ENCODE data around the gene BCL7C.
"Not testable (repeated sequence)": the region's sequence is repeated elsewhere in the genome, so short reads cannot be mapped to it uniquely, and the experiment has no call there.

Gene BCL7C

DNA sequence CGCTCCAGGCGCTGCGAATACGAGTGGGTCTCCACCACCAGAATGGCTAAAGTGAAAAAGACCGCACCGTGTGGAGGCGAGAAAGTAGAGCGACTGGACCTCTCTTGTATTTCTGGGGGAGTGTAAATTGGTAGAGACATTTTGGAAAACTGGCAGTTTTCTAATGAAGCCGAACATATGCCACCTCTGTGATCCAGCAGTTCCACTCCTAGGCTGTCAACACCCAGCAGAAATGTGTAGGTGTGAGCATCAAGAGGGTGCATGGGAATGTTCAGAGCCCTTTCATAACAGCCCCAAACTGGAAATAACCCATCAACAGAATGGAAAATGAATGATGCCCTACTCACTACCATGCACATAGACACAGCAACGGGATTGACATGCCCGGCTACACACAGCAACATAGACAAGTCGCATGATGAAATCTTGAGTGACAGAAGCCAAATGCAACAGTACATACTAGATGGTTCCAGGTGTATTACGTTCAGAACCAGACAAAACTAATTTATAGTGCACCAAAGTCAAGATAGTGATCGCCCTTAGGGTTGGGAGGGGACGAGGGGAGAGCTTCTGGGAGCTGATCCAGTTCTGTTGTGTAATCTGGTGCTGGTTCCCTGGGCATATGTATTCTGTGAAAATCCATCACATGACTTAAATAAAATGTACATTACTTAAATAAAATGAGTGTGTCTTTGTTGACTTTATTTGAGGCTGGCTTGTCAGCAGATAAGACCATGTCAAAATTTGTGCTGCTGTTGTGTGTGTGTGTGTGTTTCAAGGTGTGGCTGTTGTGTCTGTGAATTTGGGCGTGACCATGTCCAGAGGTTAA lies 877 bp upstream of the BCL7C start:
- no peak for DNase-seq

DNA sequence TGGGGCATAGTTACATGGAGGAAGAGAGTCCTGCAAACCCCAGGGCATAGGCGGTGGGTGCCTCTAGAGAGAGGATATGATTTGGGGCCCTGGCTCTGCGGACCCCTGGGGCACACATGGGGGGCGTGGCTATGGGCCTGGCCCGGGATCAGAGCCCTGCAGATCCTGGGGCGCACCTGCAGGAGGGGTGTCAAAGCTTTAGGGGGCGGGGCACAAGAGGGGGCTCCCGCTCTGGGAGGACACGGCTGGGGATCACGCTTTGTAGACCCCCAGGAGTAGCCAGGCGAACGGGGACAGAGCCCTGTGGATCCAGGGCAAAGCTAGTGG lies 497 bp downstream of the BCL7C start:
- DNase-seq: no peak

DNA sequence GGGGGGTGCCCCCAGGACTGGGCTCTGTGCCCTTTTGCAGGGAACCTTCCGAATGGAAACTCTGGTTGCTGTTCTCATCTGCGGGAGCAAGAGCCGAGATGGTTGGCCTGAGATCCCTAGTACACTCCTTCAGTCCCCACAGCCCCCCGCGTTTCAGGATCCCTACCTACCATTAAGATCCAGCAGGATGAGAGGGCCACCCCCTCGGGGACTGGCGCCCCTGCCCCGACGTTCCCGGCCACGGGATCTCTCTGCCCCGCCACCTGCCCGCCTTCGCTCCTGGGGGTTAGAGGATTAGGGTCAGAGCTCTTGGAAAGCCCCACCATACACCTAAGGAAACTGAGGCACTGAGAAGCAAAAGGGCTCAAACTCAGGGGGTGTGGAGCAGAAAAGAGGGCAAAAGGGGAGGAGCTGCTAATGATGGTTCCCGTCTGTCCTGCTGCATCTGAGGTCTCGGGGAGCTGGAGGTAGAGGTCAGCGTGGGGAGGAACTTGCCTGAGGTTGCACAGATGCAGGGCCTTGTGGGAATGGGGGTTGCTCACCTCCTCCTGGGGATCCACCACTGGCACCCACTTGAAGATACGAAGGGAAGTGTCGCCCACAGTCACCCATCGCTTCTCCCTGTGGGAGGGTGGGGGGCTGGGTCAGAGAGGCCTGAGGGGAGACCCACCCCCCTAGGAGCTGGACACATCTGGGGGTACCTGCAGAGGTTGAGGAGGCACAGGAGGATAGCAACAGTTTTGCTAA lies 1.0 kb downstream of the BCL7C start:
- DNase-seq: peak in 1 of 2 experiments; percentile 5

DNA sequence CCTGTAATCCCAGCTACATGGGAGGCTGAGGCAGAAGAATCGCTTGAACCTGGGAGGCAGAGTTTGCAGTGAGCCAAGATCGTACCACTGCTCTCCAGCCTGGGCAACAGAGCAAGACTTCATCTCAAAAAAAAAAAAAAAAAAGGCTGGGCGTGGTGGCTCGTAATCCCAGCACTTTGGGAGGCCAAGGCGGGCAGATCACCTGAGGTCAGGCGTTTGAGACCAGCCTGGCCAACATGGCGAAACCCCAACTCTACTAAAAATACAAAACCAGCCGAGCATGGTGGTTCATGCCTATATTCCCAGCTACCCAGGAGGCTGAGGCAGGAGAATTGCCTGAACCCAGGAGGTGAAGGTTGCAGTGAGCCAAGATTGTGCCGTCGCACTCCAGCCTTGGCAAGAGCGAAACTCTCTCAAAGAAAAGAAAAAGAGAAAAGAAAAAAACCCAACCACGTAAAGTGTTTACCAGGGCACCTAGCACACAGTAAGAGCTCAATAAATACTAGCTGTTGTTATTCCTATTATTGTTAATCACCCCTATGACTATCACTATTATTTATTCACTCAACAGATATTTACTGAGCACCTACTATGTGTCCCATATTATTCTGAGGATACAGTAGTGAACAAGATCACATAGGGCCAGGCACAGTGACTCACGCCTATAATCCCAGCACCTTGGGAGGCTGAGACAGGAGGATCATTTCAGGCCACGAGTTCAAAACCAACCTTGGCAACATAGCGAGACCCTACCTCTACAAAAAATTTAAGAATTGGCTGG lies 2.6 kb downstream of the BCL7C start:
- DNase-seq: not testable (repeated sequence)

DNA sequence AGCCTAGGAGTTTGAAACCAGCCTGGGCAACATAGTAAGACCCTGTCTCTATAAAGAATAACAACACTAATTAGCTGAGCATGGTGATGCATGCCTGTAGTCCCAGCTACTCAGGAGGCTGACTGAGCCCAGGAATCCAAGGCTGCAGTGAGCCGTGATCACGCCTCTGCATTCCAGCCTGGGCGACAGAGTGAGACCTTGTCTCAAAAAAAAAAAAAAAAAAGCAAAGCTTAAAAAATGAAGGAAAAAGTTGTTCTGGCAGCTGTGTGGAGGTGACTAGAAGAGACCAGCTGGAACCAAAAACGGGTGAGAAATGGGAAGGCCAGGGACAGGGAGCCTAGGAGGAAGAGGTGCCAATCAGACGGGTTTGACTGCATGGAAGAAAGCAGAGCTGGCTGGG lies 4.2 kb downstream of the BCL7C start:
- no peak for DNase-seq

- DNase-seq: no peak
These were observed 4.9 kb downstream of the BCL7C start for GRCh38 chr16:30888856-30889499.

DNA sequence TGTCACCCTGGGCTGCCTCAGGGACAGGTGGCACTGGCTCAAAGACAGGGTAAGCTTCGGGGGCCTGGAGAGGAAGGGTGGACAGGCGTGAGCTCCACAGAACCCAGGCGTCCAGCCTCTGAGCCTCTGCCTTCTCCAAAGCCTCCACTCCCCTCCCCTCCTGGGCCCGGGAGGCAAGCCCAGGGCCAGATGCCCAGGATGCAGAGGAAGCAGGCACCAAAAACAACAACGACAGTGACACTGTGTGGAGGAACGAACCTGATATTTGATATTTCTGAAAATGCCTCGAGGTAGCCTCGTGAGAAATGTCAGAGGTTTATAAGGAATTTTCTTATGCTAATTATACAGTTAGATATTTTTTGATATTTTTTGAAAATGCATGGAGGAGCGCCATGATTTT lies 6.0 kb downstream of the BCL7C start:
- DNase-seq: no peak

DNA sequence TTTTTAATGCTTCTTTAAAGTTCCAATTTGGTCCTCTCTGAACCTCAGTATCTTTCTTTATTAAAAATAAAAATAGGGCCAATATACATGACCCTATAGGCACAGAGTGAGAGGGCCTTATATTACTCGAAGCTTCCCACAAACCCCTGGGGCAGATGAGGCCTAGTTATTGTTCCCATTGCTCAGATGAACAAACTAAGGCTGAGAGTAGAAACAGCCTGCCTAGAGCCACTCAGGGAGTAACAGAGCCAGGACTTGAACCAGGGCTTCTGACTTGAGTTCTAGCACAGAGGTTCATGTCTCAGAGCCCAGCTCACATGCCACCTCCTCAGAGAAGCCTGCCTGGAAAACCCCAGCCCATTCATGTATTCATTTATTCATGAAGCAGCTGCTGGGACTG lies 7.7 kb downstream of the BCL7C start:
- no peak for DNase-seq

DNA sequence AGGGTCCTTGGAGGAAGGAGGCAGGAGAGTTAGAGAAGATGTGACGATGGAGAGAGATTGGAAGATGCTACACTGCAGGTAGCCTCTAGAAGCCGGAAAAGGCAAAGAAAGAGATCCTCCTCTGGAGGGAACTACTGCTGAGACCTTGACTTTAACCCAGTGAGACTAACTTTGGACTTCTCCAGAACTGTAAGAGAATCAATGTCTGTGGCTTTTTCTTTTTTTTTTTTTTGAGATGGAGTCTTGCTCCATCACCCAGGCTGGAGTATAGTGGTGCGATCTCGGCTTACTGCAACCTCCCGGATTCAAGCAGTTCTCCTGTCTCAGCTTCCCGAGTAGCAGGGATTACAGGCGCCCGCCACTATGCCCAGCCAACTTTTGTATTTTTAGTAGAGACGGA lies 8.7 kb downstream of the BCL7C start:
- no peak for DNase-seq

- DNase-seq: no peak
These were observed 9.1 kb downstream of the BCL7C start for GRCh38 chr16:30884760-30885159.

DNA sequence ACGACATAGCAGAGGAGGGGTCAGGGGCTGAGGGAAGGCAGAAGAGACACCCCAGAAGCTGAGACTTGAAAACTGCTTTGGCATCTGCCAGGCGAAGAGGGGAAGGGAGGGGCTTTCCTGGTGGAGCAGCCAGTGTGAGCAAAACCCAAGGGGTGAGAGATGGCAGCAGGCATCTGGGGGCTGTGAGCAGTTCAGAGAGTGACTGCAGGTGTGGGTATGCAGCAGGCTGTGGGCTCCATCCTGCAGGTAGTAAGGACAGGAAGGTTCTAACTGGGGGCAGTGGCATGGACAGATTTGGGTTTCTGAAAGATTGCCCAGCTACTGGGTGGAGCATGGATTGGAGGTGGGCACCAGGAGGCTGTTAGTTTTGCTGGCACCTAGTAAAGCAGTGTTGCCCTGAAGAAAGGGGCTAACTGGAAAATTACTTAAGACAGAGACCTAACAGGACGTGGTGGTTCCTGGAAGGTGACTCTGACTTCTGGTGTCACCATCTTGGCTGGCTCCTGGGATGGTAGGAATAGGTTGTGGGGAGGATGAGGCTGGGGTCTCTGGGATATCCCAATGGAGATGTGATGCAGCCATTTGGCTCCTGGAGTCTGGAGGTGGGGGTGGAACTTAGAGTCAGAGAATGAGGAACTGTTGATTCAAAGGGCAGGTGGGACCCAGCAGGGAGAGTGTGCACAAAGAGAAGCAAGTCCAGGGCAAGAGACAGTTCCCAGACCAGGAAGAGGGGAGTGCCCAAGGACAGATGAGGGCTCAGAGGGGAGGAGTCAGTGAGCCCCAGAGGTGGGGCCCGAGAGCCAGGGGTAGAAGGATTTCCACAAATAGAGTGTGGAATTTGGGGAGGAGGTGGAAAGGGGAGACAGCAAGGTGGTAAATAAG lies 11.2 kb downstream of the BCL7C start:
- no peak for DNase-seq

DNA sequence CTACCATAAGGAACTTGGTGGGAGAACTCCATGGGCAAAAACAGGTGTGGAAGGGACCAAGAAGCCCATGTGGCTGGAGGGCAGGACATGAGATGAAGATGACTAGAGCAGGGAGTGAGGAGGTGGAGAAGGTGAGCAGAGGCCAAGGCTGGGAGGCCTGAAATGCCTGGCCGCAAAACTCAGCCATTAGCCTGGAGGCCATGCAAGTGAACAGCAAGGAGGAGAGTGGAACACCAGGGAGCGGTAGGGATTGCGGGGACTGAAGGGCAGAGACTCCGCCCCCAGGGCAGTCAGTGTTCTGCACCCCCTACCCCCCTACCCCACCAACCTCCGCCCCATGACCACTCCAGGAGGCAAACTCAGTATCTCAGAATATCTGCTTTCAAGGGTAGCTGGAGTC lies 17.0 kb downstream of the BCL7C start:
- DNase-seq: no peak

DNA sequence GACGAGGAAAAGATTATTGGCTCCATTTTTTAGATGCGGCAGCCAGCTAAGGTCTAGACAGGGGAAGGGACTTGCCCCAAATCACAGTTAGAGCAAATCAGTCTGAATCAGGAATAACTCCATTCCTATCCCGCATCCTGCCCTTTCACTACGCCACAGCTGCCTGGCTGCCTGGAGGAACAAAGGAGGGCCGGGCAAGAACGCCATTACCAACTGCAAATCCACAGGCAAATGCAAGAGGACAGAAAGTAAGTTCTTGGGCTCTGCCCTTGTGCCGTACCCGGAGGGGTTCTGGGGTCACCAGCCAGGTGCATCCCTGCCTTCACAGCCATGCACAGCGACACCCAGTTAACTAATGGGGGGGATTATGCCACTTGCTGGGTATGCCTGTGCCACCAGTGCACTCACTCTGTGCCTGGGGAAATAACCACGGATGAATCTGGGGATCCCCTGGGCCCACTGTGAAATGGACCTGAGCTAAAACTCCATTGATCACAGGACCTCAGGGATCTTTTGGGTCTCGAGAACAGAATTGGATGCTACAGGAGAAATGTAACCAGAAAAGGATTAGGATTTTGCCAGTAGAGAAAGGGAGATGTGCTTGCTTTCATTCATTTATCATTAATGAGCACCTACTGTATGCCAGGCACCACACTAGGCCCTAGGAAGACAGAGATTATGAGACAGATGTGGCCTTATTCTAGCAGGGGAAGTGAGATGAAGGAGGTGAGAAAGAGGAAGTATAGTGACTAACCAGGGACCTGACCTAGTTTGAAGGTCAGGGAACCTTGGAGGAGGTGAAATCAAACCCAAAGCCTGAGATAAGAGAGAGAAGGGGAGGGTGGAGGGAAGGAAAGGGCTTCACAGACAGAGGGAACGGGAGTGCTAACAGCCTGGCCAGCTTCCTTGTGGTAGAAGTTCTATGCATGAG lies 17.7 kb downstream of the BCL7C start:
- peak; percentile 48 to 53 for DNase-seq

GRCh38 chr16:30874821-30875717 lies 18.8 kb downstream of the BCL7C start:
- DNase-seq: peak; percentile 75 to 83

- no peak for DNase-seq
These were observed 19.5 kb downstream of the BCL7C start for GRCh38 chr16:30874244-30874820.

GRCh38 chr16:30870904-30871303 lies 23.0 kb downstream of the BCL7C start:
- DNase-seq: no peak

- DNase-seq: peak; percentile 21 to 24
These were observed 26.1 kb downstream of the BCL7C start for GRCh38 chr16:30867747-30868146.

DNA sequence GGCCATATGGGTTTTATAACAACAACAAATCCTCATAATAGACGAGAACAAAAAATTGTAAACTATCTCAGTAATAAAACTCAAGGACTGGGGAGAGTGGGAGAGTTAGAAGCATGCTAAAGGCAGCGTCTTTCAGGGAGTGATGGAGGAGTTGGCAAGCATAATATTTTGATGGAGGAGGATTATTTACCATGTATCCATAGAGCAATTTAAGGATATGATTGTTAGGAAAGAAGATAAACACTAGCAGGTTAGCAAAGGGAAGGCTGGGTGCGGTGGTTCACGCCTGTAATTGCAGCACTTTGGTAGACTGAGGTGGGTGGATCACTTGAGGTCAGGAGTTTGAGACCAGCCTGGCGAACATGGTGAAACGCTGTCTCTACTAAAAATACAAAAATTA lies 27.8 kb downstream of the BCL7C start:
- no peak for DNase-seq

DNA sequence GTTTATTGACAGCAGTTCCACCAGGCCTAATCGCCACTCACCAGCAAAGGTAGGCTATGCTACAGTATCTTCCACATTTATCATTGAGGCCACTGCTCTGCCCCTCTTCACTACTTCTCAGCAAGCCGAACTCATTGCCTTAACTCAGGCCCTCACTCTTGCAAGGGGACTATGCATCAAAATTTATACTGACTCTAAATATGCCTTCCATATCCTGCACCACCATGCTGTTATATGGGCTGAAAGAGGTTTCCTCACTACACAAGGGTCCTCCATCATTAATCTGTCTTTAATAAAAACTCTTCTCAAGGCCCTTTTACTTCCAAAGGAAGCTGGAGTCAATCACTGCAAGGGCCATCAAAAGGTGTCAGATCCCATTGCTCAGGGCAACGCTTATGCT lies 30.7 kb downstream of the BCL7C start:
- DNase-seq: not testable (repeated sequence)
